ENCODE measurements around the gene C6orf141. TPM values are rescaled to one million over a fixed set of nuclear protein-coding genes. Genes with fewer than 3 reads are reported as not detected.
A peak's percentile ranks its signal among the peaks of the same experiment; 100 is the strongest.

The C6orf141 gene
- total and polyA plus RNA-seq, 2 of the 13 experiments (the other 11 are each of a cell fraction or from before 2014, with no cell fraction given), result 0.07 TPM; not detected in 1

GRCh38 chr6:49513153-49513989 lies 37.1 kb upstream of the C6orf141 start (continued):
- TF ChIP-seq PAXIP1 (CRISPR knock-in tag; conservative IDR thresholded peaks at IDR 0.05) (peak; percentile 85), ZMYM4 (CRISPR knock-in tag; IDR thresholded peaks at IDR 0.05) (peak; percentile 48; the same call in 1 of the 2 replicates), REXO4 (CRISPR knock-in tag; IDR thresholded peaks at IDR 0.05; ENCODE audit: borderline replicate concordance) (no peak), PITX1 (CRISPR knock-in tag; IDR thresholded peaks at IDR 0.05) (0 out of 2 replicates have a peak, but pooled peaks have one; percentile 39), MED1 (CRISPR knock-in tag; IDR thresholded peaks at IDR 0.05) (peak; percentile 43), ZNF773 (CRISPR knock-in tag; IDR thresholded peaks at IDR 0.05; ENCODE audit: borderline replicate concordance) (no peak), ZNF761 (CRISPR knock-in tag; conservative IDR thresholded peaks at IDR 0.05) (no peak), MLX (CRISPR knock-in tag; IDR thresholded peaks at IDR 0.05) (no peak), ZSCAN31 (CRISPR knock-in tag; IDR thresholded peaks at IDR 0.05; ENCODE audit: low read depth) (no peak), ZNF24 (IDR thresholded peaks at IDR 0.05) (0 out of 2 replicates have a peak, but pooled peaks have one; percentile 46), ZZZ3 (CRISPR knock-in tag; IDR thresholded peaks at IDR 0.05; ENCODE audit: borderline replicate concordance) (no peak), NFYB (CRISPR knock-in tag; IDR thresholded peaks at IDR 0.05) (no peak), HHEX (CRISPR knock-in tag; IDR thresholded peaks at IDR 0.05) (no peak), NCOA5 (CRISPR knock-in tag; IDR thresholded peaks at IDR 0.05) (no peak), ZNF263 (CRISPR knock-in tag; IDR thresholded peaks at IDR 0.05) (no peak), CEBPB (IDR thresholded peaks at IDR 0.05; ENCODE audit: borderline replicate concordance, low read depth, low read length) (peak; percentile 83), HNF4G (IDR thresholded peaks at IDR 0.05; ENCODE audit: borderline replicate concordance, low read depth, low read length) (peak; percentile 21; the same call in 1 of the 2 replicates), HNF4G (CRISPR knock-in tag; IDR thresholded peaks at IDR 0.05; ENCODE audit: borderline replicate concordance, low read depth) (no peak), KLF16 (CRISPR knock-in tag; IDR thresholded peaks at IDR 0.05) (peak in 1 of 2 experiments; percentile 20; a peak in 1 of 4 replicates), MED8 (CRISPR knock-in tag; IDR thresholded peaks at IDR 0.05; ENCODE audit: insufficient replicate concordance) (no peak), YEATS2 (CRISPR knock-in tag; IDR thresholded peaks at IDR 0.05; ENCODE audit: borderline replicate concordance) (no peak)
- TF ChIP-seq, protein P1, sequence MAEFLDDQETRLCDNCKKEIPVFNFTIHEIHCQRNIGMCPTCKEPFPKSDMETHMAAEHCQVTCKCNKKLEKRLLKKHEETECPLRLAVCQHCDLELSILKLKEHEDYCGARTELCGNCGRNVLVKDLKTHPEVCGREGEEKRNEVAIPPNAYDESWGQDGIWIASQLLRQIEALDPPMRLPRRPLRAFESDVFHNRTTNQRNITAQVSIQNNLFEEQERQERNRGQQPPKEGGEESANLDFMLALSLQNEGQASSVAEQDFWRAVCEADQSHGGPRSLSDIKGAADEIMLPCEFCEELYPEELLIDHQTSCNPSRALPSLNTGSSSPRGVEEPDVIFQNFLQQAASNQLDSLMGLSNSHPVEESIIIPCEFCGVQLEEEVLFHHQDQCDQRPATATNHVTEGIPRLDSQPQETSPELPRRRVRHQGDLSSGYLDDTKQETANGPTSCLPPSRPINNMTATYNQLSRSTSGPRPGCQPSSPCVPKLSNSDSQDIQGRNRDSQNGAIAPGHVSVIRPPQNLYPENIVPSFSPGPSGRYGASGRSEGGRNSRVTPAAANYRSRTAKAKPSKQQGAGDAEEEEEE (CRISPR knock-in tag; IDR thresholded peaks at IDR 0.05; ENCODE audit: borderline replicate concordance), result no peak
- TF ChIP-seq, protein P2, sequence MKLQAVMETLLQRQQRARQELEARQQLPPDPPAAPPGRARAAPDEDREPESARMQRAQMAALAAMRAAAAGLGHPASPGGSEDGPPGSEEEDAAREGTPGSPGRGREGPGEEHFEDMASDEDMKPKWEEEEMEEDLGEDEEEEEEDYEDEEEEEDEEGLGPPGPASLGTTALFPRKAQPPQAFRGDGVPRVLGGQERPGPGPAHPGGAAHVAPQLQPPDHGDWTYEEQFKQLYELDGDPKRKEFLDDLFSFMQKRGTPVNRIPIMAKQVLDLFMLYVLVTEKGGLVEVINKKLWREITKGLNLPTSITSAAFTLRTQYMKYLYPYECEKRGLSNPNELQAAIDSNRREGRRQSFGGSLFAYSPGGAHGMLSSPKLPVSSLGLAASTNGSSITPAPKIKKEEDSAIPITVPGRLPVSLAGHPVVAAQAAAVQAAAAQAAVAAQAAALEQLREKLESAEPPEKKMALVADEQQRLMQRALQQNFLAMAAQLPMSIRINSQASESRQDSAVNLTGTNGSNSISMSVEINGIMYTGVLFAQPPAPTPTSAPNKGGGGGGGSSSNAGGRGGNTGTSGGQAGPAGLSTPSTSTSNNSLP (IDR thresholded peaks at IDR 0.05; ENCODE audit: low read depth, low read length), result peak; percentile 69; the same call in 1 of the 2 replicates

Measured in HepG2 (cell line).